NOMO-1 treated with DMSO at 0.1 percent for 48 hours (cell line): Measurements from ENCODE around the gene NEK6.

ENCODE experiments used
- DNase-seq: peaks from one replicate; lab custom pipeline; 2025; ENCODE audit not compliant: unreplicated experiment; lab: John Stamatoyannopoulos, UW

NEK6 gene

GRCh38 chr9:124274738-124275137 lies 17.0 kb downstream of the NEK6 start:
- DNase-seq = no peak

- no peak for DNase-seq
These were observed 19.7 kb downstream of the NEK6 start for GRCh38 chr9:124277420-124277819.

- DNase-seq = no peak
These were observed 20.3 kb downstream of the NEK6 start for GRCh38 chr9:124278054-124278540.

GRCh38 chr9:124279531-124280175 lies 21.9 kb downstream of the NEK6 start:
- no peak for DNase-seq

GRCh38 chr9:124280176-124280691 lies 22.5 kb downstream of the NEK6 start:
- DNase-seq = no peak

GRCh38 chr9:124281931-124282371 lies 24.2 kb downstream of the NEK6 start:
- DNase-seq = no peak

- no peak for DNase-seq
These were observed 24.9 kb downstream of the NEK6 start for GRCh38 chr9:124282442-124283227.

- DNase-seq = no peak
These were observed 25.6 kb downstream of the NEK6 start for GRCh38 chr9:124283228-124283814.

- no peak for DNase-seq
These were observed 26.6 kb downstream of the NEK6 start for GRCh38 chr9:124284237-124284831.

GRCh38 chr9:124284940-124285441 lies 27.2 kb downstream of the NEK6 start:
- DNase-seq = no peak

GRCh38 chr9:124285490-124285889 lies 27.7 kb downstream of the NEK6 start:
- DNase-seq = no peak

GRCh38 chr9:124285903-124286291 lies 28.1 kb downstream of the NEK6 start:
- DNase-seq = peak; percentile 64

GRCh38 chr9:124286292-124286931 lies 28.7 kb downstream of the NEK6 start:
- no peak for DNase-seq

GRCh38 chr9:124290053-124290591 lies 32.4 kb downstream of the NEK6 start:
- DNase-seq = no peak

- DNase-seq = no peak
These were observed 33.2 kb downstream of the NEK6 start for GRCh38 chr9:124290743-124291554.

- DNase-seq = peak; percentile 39
These were observed 34.1 kb downstream of the NEK6 start for GRCh38 chr9:124291801-124292396.

- DNase-seq = no peak
These were observed 35.2 kb downstream of the NEK6 start for GRCh38 chr9:124292696-124293593.
